Measurements from ENCODE around the gene NPTX1. TPM values are rescaled to one million over a fixed set of nuclear protein-coding genes. Genes with fewer than 3 reads are reported as not detected.

NPTX1 gene
- 1 to 10 TPM; 5.3 to 6.2 TPM for total RNA-seq

GRCh38 chr17:80475910-80476876, at the start of gene NPTX1:
Gene NPTX1, minus strand, starts transcription at chr17:80476607. Its CDS starts 161 bp downstream, at chr17:80476446.
- H3K27me3 Mint-ChIP-seq, result peaks cover 66% of the 10 kb centered on the region
- H3K4me1 Mint-ChIP-seq, result peaks cover 24% of the 10 kb centered on the region
- H3K27ac Mint-ChIP-seq, result peak within 1 kb of the TSS; percentile 54
- H3K36me3 Mint-ChIP-seq, result no peaks in the 10 kb centered on the region
- peak; percentile 25 for DNase-seq
- H3K4me3 Mint-ChIP-seq, result peak within 1 kb of the TSS; percentile 78
- H3K9me3 Mint-ChIP-seq, result no peaks in the 10 kb centered on the region

GRCh38 chr17:80523956-80524712, 47.7 kb upstream of the NPTX1 start:
- H3K27ac Mint-ChIP-seq, result no peak overlapping the region
- no peak for DNase-seq
- peaks cover 31% of the 10 kb centered on the region for H3K27me3 Mint-ChIP-seq
- no peak overlapping the region for H3K4me3 Mint-ChIP-seq
- no peaks in the 10 kb centered on the region for H3K36me3 Mint-ChIP-seq
- H3K9me3 Mint-ChIP-seq, result no peaks in the 10 kb centered on the region
- no peaks in the 10 kb centered on the region for H3K4me1 Mint-ChIP-seq

- no peak for DNase-seq
- Mint-ChIP-seq H3K27me3 (peaks cover 31% of the 10 kb centered on the region), H3K4me3 (no peak overlapping the region), H3K27ac (no peak overlapping the region), H3K36me3 (no peaks in the 10 kb centered on the region), H3K4me1 (no peaks in the 10 kb centered on the region), H3K9me3 (no peaks in the 10 kb centered on the region)
These were observed 46.8 kb upstream of the NPTX1 start for GRCh38 chr17:80523054-80523744.

GRCh38 chr17:80520810-80521455, 44.5 kb upstream of the NPTX1 start:
- Mint-ChIP-seq H3K27me3 (peaks cover 13% of the 10 kb centered on the region), H3K4me1 (no peaks in the 10 kb centered on the region), H3K4me3 (no peak overlapping the region), H3K9me3 (no peaks in the 10 kb centered on the region), H3K27ac (no peak overlapping the region), H3K36me3 (no peaks in the 10 kb centered on the region)
- no peak for DNase-seq

- no peaks in the 10 kb centered on the region for H3K36me3 Mint-ChIP-seq
- no peaks in the 10 kb centered on the region for H3K4me1 Mint-ChIP-seq
- H3K27me3 Mint-ChIP-seq, result peaks cover 7% of the 10 kb centered on the region
- no peak overlapping the region for H3K27ac Mint-ChIP-seq
- H3K4me3 Mint-ChIP-seq, result no peak overlapping the region
- no peaks in the 10 kb centered on the region for H3K9me3 Mint-ChIP-seq
- no peak for DNase-seq
These were observed 42.8 kb upstream of the NPTX1 start for GRCh38 chr17:80519091-80519781.

- no peaks in the 10 kb centered on the region for H3K4me1 Mint-ChIP-seq
- H3K27me3 Mint-ChIP-seq, result peaks cover 5% of the 10 kb centered on the region
- H3K27ac Mint-ChIP-seq, result no peak overlapping the region
- H3K9me3 Mint-ChIP-seq, result no peaks in the 10 kb centered on the region
- no peak overlapping the region for H3K4me3 Mint-ChIP-seq
- no peak for DNase-seq
- no peaks in the 10 kb centered on the region for H3K36me3 Mint-ChIP-seq
These were observed 42.0 kb upstream of the NPTX1 start for GRCh38 chr17:80518392-80518791.

- Mint-ChIP-seq H3K27me3 (peaks cover 7% of the 10 kb centered on the region), H3K27ac (no peak overlapping the region), H3K4me3 (no peak overlapping the region), H3K4me1 (no peaks in the 10 kb centered on the region), H3K36me3 (no peaks in the 10 kb centered on the region), H3K9me3 (no peaks in the 10 kb centered on the region)
- DNase-seq, result no peak
These were observed 41.2 kb upstream of the NPTX1 start for GRCh38 chr17:80517641-80518040.

GRCh38 chr17:80516171-80516932, 39.9 kb upstream of the NPTX1 start:
- no peak overlapping the region for H3K4me3 Mint-ChIP-seq
- no peak overlapping the region for H3K27ac Mint-ChIP-seq
- no peak for DNase-seq
- no peaks in the 10 kb centered on the region for H3K9me3 Mint-ChIP-seq
- H3K4me1 Mint-ChIP-seq, result no peaks in the 10 kb centered on the region
- H3K36me3 Mint-ChIP-seq, result no peaks in the 10 kb centered on the region
- H3K27me3 Mint-ChIP-seq, result peaks cover 12% of the 10 kb centered on the region

GRCh38 chr17:80513892-80514291, 37.5 kb upstream of the NPTX1 start:
- no peaks in the 10 kb centered on the region for H3K36me3 Mint-ChIP-seq
- no peak for DNase-seq
- peaks cover 12% of the 10 kb centered on the region for H3K27me3 Mint-ChIP-seq
- H3K27ac Mint-ChIP-seq, result no peak overlapping the region
- H3K4me3 Mint-ChIP-seq, result no peak overlapping the region
- no peaks in the 10 kb centered on the region for H3K4me1 Mint-ChIP-seq
- H3K9me3 Mint-ChIP-seq, result no peaks in the 10 kb centered on the region

GRCh38 chr17:80513201-80513600, 36.8 kb upstream of the NPTX1 start:
- Mint-ChIP-seq H3K36me3 (no peaks in the 10 kb centered on the region), H3K9me3 (no peaks in the 10 kb centered on the region), H3K27ac (no peak overlapping the region), H3K4me3 (no peak overlapping the region), H3K4me1 (no peaks in the 10 kb centered on the region), H3K27me3 (peaks cover 12% of the 10 kb centered on the region)
- no peak for DNase-seq

GRCh38 chr17:80512233-80512632, 35.8 kb upstream of the NPTX1 start:
- H3K36me3 Mint-ChIP-seq, result no peaks in the 10 kb centered on the region
- no peak for DNase-seq

GRCh38 chr17:80511222-80512180, 35.1 kb upstream of the NPTX1 start:
- no peaks in the 10 kb centered on the region for H3K9me3 Mint-ChIP-seq
- no peaks in the 10 kb centered on the region for H3K36me3 Mint-ChIP-seq
- no peak overlapping the region for H3K27ac Mint-ChIP-seq
- H3K4me3 Mint-ChIP-seq, result no peak overlapping the region
- peaks cover 3% of the 10 kb centered on the region for H3K4me1 Mint-ChIP-seq
- H3K27me3 Mint-ChIP-seq, result peaks cover 9% of the 10 kb centered on the region
- no peak for DNase-seq

More at GRCh38 chr17:80512233-80512632, 35.8 kb upstream of the NPTX1 start:
- peaks cover 3% of the 10 kb centered on the region for H3K4me1 Mint-ChIP-seq
- H3K27me3 Mint-ChIP-seq, result peaks cover 12% of the 10 kb centered on the region
- H3K4me3 Mint-ChIP-seq, result no peak overlapping the region
- H3K9me3 Mint-ChIP-seq, result no peaks in the 10 kb centered on the region
- no peak overlapping the region for H3K27ac Mint-ChIP-seq

GRCh38 chr17:80510772-80511171, 34.4 kb upstream of the NPTX1 start:
- H3K9me3 Mint-ChIP-seq, result no peaks in the 10 kb centered on the region
- no peaks in the 10 kb centered on the region for H3K36me3 Mint-ChIP-seq
- no peak for DNase-seq
- peaks cover 9% of the 10 kb centered on the region for H3K27me3 Mint-ChIP-seq
- no peak overlapping the region for H3K27ac Mint-ChIP-seq
- peaks cover 3% of the 10 kb centered on the region for H3K4me1 Mint-ChIP-seq
- H3K4me3 Mint-ChIP-seq, result no peak overlapping the region

Data from activated naive CD8-positive, alpha-beta T cell treated with anti-CD3 and anti-CD28 coated beads for 36 hours (primary cell).